Pancreas (tissue), 10 donors: ENCODE results near the gene DMGDH. TPM values are rescaled to one million over a fixed set of nuclear protein-coding genes. Genes with fewer than 3 reads are reported as not detected.

Source experiments
- ATAC-seq, 4 donors: fragments of 200-7000 bp; cut with Tn5 transposase; one replicate each; pipeline versions ENCODE4 v1.8.0 to v1.9.1; 2020; ENCODE audit warnings: mild to moderate bottlenecking in 4 of 4, moderate library complexity in 4 of 4
- DNase-seq, 6 donors: peaks; one replicate each; pipeline ENCODE4 v3.0.0-alpha.2; 2020
- FAIRE-seq: peaks from 2 replicates; lab custom pipeline; 2012; peaks lifted over from hg19 to GRCh38; lab: Jason Lieb, UNC
- H3K27ac ChIP-seq, 4 donors: fragments of 200-600 bp; sonication (generic); 1 replicate in 3 of 4; 2 replicates in 1 of 4; pipeline versions ENCODE4 v1.5.0 to v1.8.0; 2020
- H3K27me3 ChIP-seq, 4 donors: fragments of 200-600 bp; one replicate each; pipeline ENCODE4 v1.8.0; 2021
- H3K36me3 ChIP-seq, 3 donors: fragments of 200-600 bp; sonication (generic) in 1 of 3; one replicate each; pipeline versions ENCODE4 v1.5.0 to v1.8.0; 2020 to 2021
- H3K4me1 ChIP-seq, 3 donors: fragments of 200-600 bp; one replicate each; pipeline ENCODE4 v1.8.0; 2021
- H3K4me3 ChIP-seq, 4 donors: fragments of 200-600 bp; sonication (generic) in 2 of 4; one replicate each; pipeline versions ENCODE4 v1.5.0 to v1.8.0; 2020 to 2021
- H3K9me3 ChIP-seq, 4 donors: fragments of 200-600 bp; one replicate each; pipeline ENCODE4 v1.8.0; 2021
- CTCF ChIP-seq, 4 donors: fragments of 200-600 bp; sonication (generic) in 3 of 4; IDR thresholded peaks; one replicate each; pipeline versions ENCODE4 v1.5.0 to v1.8.0; 2021; ENCODE audit warnings: antibody characterized with exemption in 4 of 4
- WGBS, 2 donors: extraction: QIAGEN DNeasy Blood & Tissue Kit; methylation state at CpG; one replicate each; pipeline ENCODE4 v1.1.7; 2013; 5-methylcytosine and 5-hydroxymethylcytosine counted together
- intact Hi-C, 3 donors: fragments of 100-400 bp; cut with DNase I; formaldehyde crosslinking; loops; one replicate each; pipeline versions ENCODE4 v1.11.1 to v1.14.2; 2022
- polyA plus RNA-seq, 2 donors: library from polyadenylated mRNA; stranded (reverse); fragments of 200-250 nt; gene quantifications; one replicate each; pipeline ENCODE4 v1.2.3, GENCODE V29; 2013
- total RNA-seq, 6 donors: library from RNA; stranded (reverse); fragmentation: NEBNext Ultra II Directional in 4 of 6; extraction: Animal tissue kit (Norgen Biotek cat#: 25700) in 4 of 6; gene quantifications; one replicate each; pipeline versions ENCODE4 v1.2.1 to v1.2.4, GENCODE V29; 2021 to 2023
- donor health status: healthy with polysubstance abuse.
- donor health status: DM: no; HTN: no; CAD: no; lungs with moderate emphysema.
- donor health status: DM: no; HTN: no; CAD: no.
- donor health status: control.
- donor health status: control.
- donor health status: Bipolar disorder and iron deficiency.
- donor health status: DM: yes; HTN: yes; CAD: no.
- donor health status: DM: no; HTN: no; CAD: no.
- donor health status: DM: no; HTN: no; CAD: no.
- donor health status: DM: yes; HTN: yes; CAD: no.

Gene DMGDH
- total and polyA plus RNA-seq, 8 donors: 0.23 to 4.9 (median 1.5) TPM

- no peaks in the 10 kb centered on the region for H3K9me3 ChIP-seq
- peaks cover 5 to 28% (median 8%) of the 10 kb centered on the region in 3 donors for H3K4me1 ChIP-seq
- 95 to 96% methylated on average over 8 of the region's 8 CpGs for WGBS, 2 donors
- TF ChIP-seq CTCF (IDR thresholded peaks at IDR 0.05): no peak
- intact Hi-C loops: no loop called here
- no peaks in the 10 kb centered on the region for H3K27me3 ChIP-seq
- H3K4me3 ChIP-seq: no peak overlapping the region
- ATAC-seq (no peak), DNase-seq (no peak), FAIRE-seq (no peak)
- no peak overlapping the region for H3K27ac ChIP-seq
- no peaks in the 10 kb centered on the region for H3K36me3 ChIP-seq
Measured at GRCh38 chr5:78975035-78975434, 94.4 kb downstream of the DMGDH start.

- peaks cover 5 to 24% (median 8%) of the 10 kb centered on the region in 3 donors for H3K4me1 ChIP-seq
- intact Hi-C loops: no loop called here
- WGBS, 2 donors: 37 to 44% methylated on average over 2 of the region's 2 CpGs
- H3K9me3 ChIP-seq: no peaks in the 10 kb centered on the region
- H3K27me3 ChIP-seq: no peaks in the 10 kb centered on the region
- FAIRE-seq (no peak), DNase-seq (no peak), ATAC-seq (peak in 1 of 4 donors; percentile 49)
- no peak for TF ChIP-seq CTCF (IDR thresholded peaks at IDR 0.05)
- no peaks in the 10 kb centered on the region for H3K36me3 ChIP-seq
- H3K4me3 ChIP-seq: no peak overlapping the region
- no peak overlapping the region for H3K27ac ChIP-seq
Measured at GRCh38 chr5:78974601-78975000, 94.9 kb downstream of the DMGDH start.

- DNase-seq (no peak), FAIRE-seq (no peak), ATAC-seq (peak in 2 of 4 donors; percentile 44 to 60)
- Histone ChIP-seq H3K27me3 (no peaks in the 10 kb centered on the region), H3K36me3 (no peaks in the 10 kb centered on the region), H3K4me1 (peaks cover 5 to 24% (median 8%) of the 10 kb centered on the region in 3 donors), H3K27ac (no peak overlapping the region), H3K9me3 (no peaks in the 10 kb centered on the region), H3K4me3 (no peak overlapping the region)
- intact Hi-C loops: no loop called here
- WGBS, 2 donors: 56 to 58% methylated on average over 5 of the region's 5 CpGs
- no peak for TF ChIP-seq CTCF (IDR thresholded peaks at IDR 0.05)
Measured at GRCh38 chr5:78974011-78974410, 95.5 kb downstream of the DMGDH start.

- Histone ChIP-seq H3K4me3 (no peak overlapping the region), H3K9me3 (no peaks in the 10 kb centered on the region), H3K36me3 (no peaks in the 10 kb centered on the region), H3K4me1 (peaks cover 5 to 24% (median 8%) of the 10 kb centered on the region in 3 donors), H3K27me3 (no peaks in the 10 kb centered on the region), H3K27ac (peak overlapping the region in 2 of 4 donors; percentile 14 to 15)
- intact Hi-C loops: no loop called here
- no peak for FAIRE-seq
- peak in 2 of 6 donors; percentile 29 to 49 for DNase-seq
- ATAC-seq: peak; percentile 43 to 78 (median 74)
- TF ChIP-seq CTCF (IDR thresholded peaks at IDR 0.05): no peak
- 25 to 29% methylated on average over 7 of the region's 7 CpGs for WGBS, 2 donors
Measured at GRCh38 chr5:78972654-78973428, 96.6 kb downstream of the DMGDH start.

GRCh38 chr5:78971998-78972397, 97.5 kb downstream of the DMGDH start:
- no peaks in the 10 kb centered on the region for H3K36me3 ChIP-seq
- DNase-seq: no peak
- FAIRE-seq: no peak
- no peak overlapping the region for H3K4me3 ChIP-seq
- H3K27me3 ChIP-seq: no peaks in the 10 kb centered on the region
- no peak overlapping the region for H3K27ac ChIP-seq
- 51 to 58% methylated on average over 2 of the region's 2 CpGs for WGBS, 2 donors
- ATAC-seq: peak in 3 of 4 donors; percentile 4 to 19 (median 9)
- H3K9me3 ChIP-seq: no peaks in the 10 kb centered on the region
- intact Hi-C loops: no loop called here
- H3K4me1 ChIP-seq: peaks cover 5 to 24% (median 8%) of the 10 kb centered on the region in 3 donors
- no peak for TF ChIP-seq CTCF (IDR thresholded peaks at IDR 0.05)
